Measurements from ENCODE around the gene GHRHR. TPM values are rescaled to one million over a fixed set of nuclear protein-coding genes. Genes with fewer than 3 reads are reported as not detected.

The GHRHR gene
- total RNA-seq, 4 donors from 2014 or later, result not detected

DNA sequence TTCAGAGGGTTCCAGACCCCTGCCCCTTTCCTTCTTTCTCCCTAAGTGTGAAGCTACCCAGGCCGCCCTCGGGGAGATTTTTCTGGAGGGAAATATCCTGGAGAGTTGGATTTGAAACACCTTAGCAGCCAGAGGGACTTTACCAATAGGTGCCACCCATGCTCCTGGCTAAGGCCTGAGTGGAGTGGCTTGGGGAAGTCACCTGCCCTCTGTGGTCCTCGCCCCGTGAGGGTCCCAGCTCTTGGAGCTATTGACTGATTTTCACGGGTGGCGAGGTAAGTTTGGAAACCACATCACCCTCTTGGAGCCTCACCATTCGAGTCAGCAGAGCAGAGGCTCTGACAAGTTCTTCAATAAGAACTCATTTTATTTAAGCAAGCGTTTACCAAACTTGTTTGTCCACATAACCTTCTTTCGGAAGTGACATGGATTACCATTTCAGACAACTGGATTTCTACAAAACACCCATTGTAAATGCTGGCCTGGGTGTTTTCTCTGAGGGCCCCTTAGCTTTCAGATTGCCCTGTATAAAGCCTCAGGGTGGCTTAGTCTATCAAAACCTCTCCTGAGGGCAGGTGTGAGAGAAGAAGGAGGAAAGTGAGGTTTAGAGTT is 31.7 kb upstream of the GHRHR start:
- 65 to 85% methylated on average over 7 to 9 of the region's 9 CpGs for WGBS, 2 donors
- Histone ChIP-seq H3K27ac (no peak overlapping the region), H3K9me3 (peaks cover 0 to 3% (median 2%) of the 10 kb centered on the region in 3 donors)

DNA sequence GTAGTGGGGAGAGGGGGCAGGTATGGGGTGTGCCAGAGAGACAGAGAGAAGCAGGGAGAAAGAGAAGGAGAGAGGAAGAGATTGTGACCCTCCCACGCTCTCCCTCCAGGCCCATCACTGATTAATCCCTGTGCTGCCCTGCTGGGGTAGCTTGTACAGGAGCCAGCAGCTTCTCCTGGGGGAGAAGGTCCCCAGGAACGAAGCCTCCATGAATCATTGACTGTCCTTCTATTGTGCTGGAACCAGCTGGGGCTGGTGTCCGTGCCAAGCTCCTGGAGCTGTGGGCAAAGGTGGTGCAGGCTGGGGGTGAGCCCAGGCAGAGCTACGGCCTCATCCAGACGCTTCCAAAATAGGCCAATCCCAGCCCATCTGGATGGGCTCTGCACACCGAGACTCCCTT is 31.2 kb upstream of the GHRHR start:
- Histone ChIP-seq H3K27ac (no peak overlapping the region), H3K9me3 (no peaks in the 10 kb centered on the region), H3K27me3 (no peaks in the 10 kb centered on the region), H3K36me3 (no peaks in the 10 kb centered on the region), H3K4me3 (no peak overlapping the region), H3K4me1 (peaks cover 0 to 11% (median 0%) of the 10 kb centered on the region in 3 donors)
- TF ChIP-seq, protein P1, sequence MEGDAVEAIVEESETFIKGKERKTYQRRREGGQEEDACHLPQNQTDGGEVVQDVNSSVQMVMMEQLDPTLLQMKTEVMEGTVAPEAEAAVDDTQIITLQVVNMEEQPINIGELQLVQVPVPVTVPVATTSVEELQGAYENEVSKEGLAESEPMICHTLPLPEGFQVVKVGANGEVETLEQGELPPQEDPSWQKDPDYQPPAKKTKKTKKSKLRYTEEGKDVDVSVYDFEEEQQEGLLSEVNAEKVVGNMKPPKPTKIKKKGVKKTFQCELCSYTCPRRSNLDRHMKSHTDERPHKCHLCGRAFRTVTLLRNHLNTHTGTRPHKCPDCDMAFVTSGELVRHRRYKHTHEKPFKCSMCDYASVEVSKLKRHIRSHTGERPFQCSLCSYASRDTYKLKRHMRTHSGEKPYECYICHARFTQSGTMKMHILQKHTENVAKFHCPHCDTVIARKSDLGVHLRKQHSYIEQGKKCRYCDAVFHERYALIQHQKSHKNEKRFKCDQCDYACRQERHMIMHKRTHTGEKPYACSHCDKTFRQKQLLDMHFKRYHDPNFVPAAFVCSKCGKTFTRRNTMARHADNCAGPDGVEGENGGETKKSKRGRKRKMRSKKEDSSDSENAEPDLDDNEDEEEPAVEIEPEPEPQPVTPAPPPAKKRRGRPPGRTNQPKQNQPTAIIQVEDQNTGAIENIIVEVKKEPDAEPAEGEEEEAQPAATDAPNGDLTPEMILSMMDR (IDR thresholded peaks at IDR 0.05), result no peak
- TF ChIP-seq POLR2A (IDR thresholded peaks at IDR 0.05), result no peak
- 45 to 48% methylated on average over 3 to 6 of the region's 6 CpGs for WGBS, 2 donors
- intact Hi-C loops (cut with DNase I), result no loop called here
- DNase-seq, result no peak

More for the DNA sequence above, 31.7 kb upstream of the GHRHR start:
- Histone ChIP-seq H3K27me3 (no peaks in the 10 kb centered on the region), H3K4me3 (no peak overlapping the region), H3K36me3 (no peaks in the 10 kb centered on the region), H3K4me1 (peaks cover 0 to 11% (median 0%) of the 10 kb centered on the region in 3 donors)
- DNase-seq, result no peak
- intact Hi-C loops (cut with DNase I), result no loop called here
- TF ChIP-seq, protein P1 (IDR thresholded peaks at IDR 0.05), result no peak
- TF ChIP-seq POLR2A (IDR thresholded peaks at IDR 0.05), result no peak

DNA sequence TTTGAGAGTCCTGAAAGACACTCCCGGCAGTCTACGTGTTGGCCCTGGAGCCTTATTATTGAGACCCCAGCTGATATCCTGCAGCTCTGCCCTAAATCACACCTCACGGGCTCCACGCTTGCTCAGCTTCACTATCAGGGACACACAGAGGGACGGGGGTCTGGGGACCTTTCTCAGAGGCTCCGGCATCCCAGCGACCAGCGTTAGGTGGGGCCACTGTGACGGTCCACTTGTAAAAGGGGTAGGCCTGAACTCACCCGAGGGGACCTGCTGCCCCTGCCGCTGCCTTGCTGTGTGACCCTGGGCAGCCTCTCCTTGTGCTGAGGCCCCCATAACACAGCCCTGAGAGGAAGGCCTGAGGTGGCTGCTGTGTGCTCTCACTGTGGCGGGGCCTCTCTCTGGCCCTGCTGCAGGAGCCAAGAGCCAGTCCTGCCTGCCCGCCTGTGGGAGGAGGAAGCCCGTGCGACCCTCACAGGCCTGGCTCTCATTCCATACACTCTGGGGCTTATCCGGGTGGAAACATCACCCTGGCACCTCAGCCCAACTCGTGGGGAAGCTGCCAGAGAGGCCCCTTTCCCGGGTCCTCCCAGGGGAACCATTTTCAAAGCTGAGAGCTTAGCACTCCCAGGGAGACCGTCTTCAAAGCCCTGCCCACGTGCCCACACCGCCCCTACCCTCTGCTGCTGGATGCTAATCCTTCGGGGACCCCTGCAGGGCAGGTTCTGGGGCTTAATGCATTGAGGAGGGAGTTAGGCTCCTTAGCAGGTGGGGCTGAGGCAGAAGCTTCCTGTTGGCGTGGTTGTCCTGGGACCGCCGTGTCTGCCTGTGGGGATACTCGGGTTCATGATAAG is 30.4 kb upstream of the GHRHR start:
- Histone ChIP-seq H3K27me3 (peaks cover 0 to 6% (median 0%) of the 10 kb centered on the region in 4 donors), H3K36me3 (no peaks in the 10 kb centered on the region), H3K9me3 (no peaks in the 10 kb centered on the region), H3K4me3 (no peak overlapping the region), H3K4me1 (peaks cover 0 to 11% (median 0%) of the 10 kb centered on the region in 3 donors), H3K27ac (no peak overlapping the region)
- TF ChIP-seq, protein P1 (IDR thresholded peaks at IDR 0.05), result no peak
- TF ChIP-seq POLR2A (IDR thresholded peaks at IDR 0.05), result no peak
- intact Hi-C loops (cut with DNase I), result no loop called here
- no peak for DNase-seq
- WGBS, 2 donors, result 91% methylated on average over 9 of the region's 26 CpGs; no CpG with 5 or more reads in 1 of the 2 donors

DNA sequence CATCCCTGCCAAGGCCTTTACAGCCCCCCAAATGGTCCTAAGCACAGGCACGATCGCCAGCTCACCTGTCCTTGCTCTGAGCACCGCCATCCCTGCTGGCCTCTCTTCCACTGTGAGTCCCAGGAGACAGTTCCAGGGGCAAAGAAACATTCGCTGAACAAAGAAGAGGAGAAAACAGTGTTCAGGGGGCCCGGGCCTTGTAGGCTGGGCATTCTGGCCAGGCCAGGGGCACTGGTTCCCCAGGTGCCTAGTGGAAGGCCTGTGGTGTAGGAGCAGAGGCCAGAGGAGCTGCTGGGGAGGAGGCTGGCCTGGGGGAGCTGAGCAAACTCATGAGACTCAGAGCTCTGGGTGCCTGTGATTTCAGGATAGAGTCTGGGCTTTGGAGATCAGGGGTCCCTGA is 29.5 kb upstream of the GHRHR start:
- H3K9me3 ChIP-seq, result no peaks in the 10 kb centered on the region
- intact Hi-C loops (cut with DNase I), result no loop called here

More for the DNA sequence above, 29.5 kb upstream of the GHRHR start:
- no peak for DNase-seq
- no peak overlapping the region for H3K4me3 ChIP-seq
- peaks cover 0 to 15% (median 0%) of the 10 kb centered on the region in 4 donors for H3K27me3 ChIP-seq
- H3K36me3 ChIP-seq, result no peaks in the 10 kb centered on the region
- 91 to 93% methylated on average over 2 to 5 of the region's 5 CpGs for WGBS, 2 donors
- TF ChIP-seq, protein P1 (IDR thresholded peaks at IDR 0.05), result no peak
- no peak for TF ChIP-seq POLR2A (IDR thresholded peaks at IDR 0.05)
- no peak overlapping the region for H3K27ac ChIP-seq
- peaks cover 0 to 17% (median 4%) of the 10 kb centered on the region in 3 donors for H3K4me1 ChIP-seq

All from esophagus squamous epithelium (tissue), 5 donors.